GM12891 (cell line): Measurements from ENCODE around the gene IL17A.

ENCODE experiments used
- POLR2A ChIP-seq: IDR thresholded peaks from 2 replicates; pipeline ENCODE4 v1.6.1; 2011; ENCODE audit warnings: low read depth, low read length, control low read depth
- POLR2AphosphoS5 ChIP-seq: IDR thresholded peaks from 2 replicates; pipeline ENCODE4 v1.6.1; 2011; ENCODE audit warnings: low read depth, low read length, control low read depth
- TAF1 ChIP-seq: IDR thresholded peaks from 2 replicates; pipeline ENCODE4 v1.6.1; 2011; ENCODE audit warnings: low read depth, low read length, control low read depth

GRCh38 chr6:52213127-52213526 is 27.0 kb downstream of the IL17A start:
- no peak for TF ChIP-seq POLR2AphosphoS5
- TF ChIP-seq TAF1 = no peak
- no peak for TF ChIP-seq POLR2A
